Heart right ventricle (tissue), 16 donors: ENCODE data around the gene ALDH1A3. TPM values are rescaled to one million over a fixed set of nuclear protein-coding genes. Genes with fewer than 3 reads are reported as not detected.
"Not testable (repeated sequence)": the region's sequence is repeated elsewhere in the genome, so short reads cannot be mapped to it uniquely, and the experiment has no call there.

Experiments used
- ATAC-seq, 8 donors: fragments of 200-7000 bp; cut with Tn5 transposase; one replicate each; pipeline ENCODE4 v1.9.1; 2020; ENCODE audit warnings: mild to moderate bottlenecking in 8 of 8, moderate library complexity in 8 of 8, moderate number of reproducible peaks in 1 of 8
- DNase-seq, 2 donors: peaks; one replicate each; pipeline ENCODE4 v3.0.0-alpha.2; 2020
- H3K27ac ChIP-seq, 10 donors: fragments of 200-600 bp; sonication (generic) in 2 of 10; one replicate each; pipeline versions ENCODE4 v1.5.0 to v1.8.0; 2020 to 2022; ENCODE audit warnings: mild to moderate bottlenecking in 3 of 10
- H3K27me3 ChIP-seq, 7 donors: fragments of 200-600 bp; one replicate each; pipeline ENCODE4 v1.8.0; 2021 to 2022; ENCODE audit warnings: mild to moderate bottlenecking in 2 of 7
- H3K36me3 ChIP-seq, 9 donors: fragments of 200-600 bp; sonication (generic) in 1 of 9; one replicate each; pipeline versions ENCODE4 v1.5.0 to v1.8.0; 2020 to 2022; ENCODE audit warnings: mild to moderate bottlenecking in 2 of 9
- H3K4me1 ChIP-seq, 9 donors: fragments of 200-600 bp; sonication (generic) in 1 of 9; one replicate each; pipeline versions ENCODE4 v1.5.0 to v1.8.0; 2020 to 2022; ENCODE audit warnings: mild to moderate bottlenecking in 4 of 9
- H3K4me3 ChIP-seq, 10 donors: fragments of 200-600 bp; sonication (generic) in 2 of 10; one replicate each; pipeline versions ENCODE4 v1.5.0 to v1.8.0; 2020 to 2022; ENCODE audit warnings: mild to moderate bottlenecking in 7 of 10, moderate library complexity in 2 of 10
- H3K9me3 ChIP-seq, 11 donors: fragments of 200-600 bp in 10 of 11; sonication (generic) in 2 of 11; one replicate each; pipeline versions ENCODE4 v1.5.0 to v1.8.0; 2013 to 2022; ENCODE audit warnings: mild to moderate bottlenecking in 2 of 11, control low read depth in 1 of 11, moderate library complexity in 1 of 11
- WGBS, 2 donors: extraction: QIAGEN DNeasy Blood & Tissue Kit; methylation state at CpG; one replicate each; pipeline ENCODE4 v1.1.7; 2013; ENCODE audit warnings: inconsistent platforms in 1 of 2; 5-methylcytosine and 5-hydroxymethylcytosine counted together
- intact Hi-C, 10 donors: fragments of 100-400 bp; cut with DNase I; formaldehyde crosslinking; loops; one replicate each; pipeline versions ENCODE4 v1.11.1 to v1.14.2; 2022
- polyA plus RNA-seq, 2 donors: library from polyadenylated mRNA; stranded (reverse); fragments of 200-250 nt; gene quantifications; one replicate each; pipeline ENCODE4 v1.2.3, GENCODE V29; 2013
- total RNA-seq, 10 donors: library from RNA; stranded (reverse); fragmentation: NEBNext Ultra II Directional in 3 of 10; extraction: Animal tissue kit (Norgen Biotek cat#: 25700) in 3 of 10; gene quantifications; one replicate each; pipeline versions ENCODE4 v1.2.1 to v1.2.4, GENCODE V29; 2021 to 2023
- TF ChIP-seq, protein P1 (sequence below), 9 donors: fragments of 200-600 bp; sonication (generic) in 2 of 9; IDR thresholded peaks; one replicate each; pipeline versions ENCODE4 v1.5.0 to v1.8.0; 2021 to 2022; ENCODE audit warnings: antibody characterized with exemption in 9 of 9, mild to moderate bottlenecking in 5 of 9, moderate library complexity in 1 of 9
- donor health status: Arrhythmogenic right ventricular cardiomyopathy.
- donor health status: ischemic (EF 13 %, LVEDD 7.1; RV severe dilation, severe dysfunction).
- donor health status: healthy with polysubstance abuse.
- donor health status: DM: no; HTN: yes; CAD: no.
- donor health status: DM: no; HTN: no; CAD: no.
- donor health status: ischemic (EF 25% LVEDD 6.9; RV normal size, moderate dysfunction).
- donor health status: ischemic (EF 25% LVEDD 5.7; RV mildly dilated, moderate dysfunction).
- donor health status: healthy.
- donor health status: DM: yes; HTN: yes; CAD: no.
- donor health status: Ischemic cardiomyopathy.
- donor health status: ischemic (EF 35%, LVEDD 5.7; RV mildly dilated, moderate dysfunction).
- donor health status: nonischemic (EF 11% LVEDD 7.7; RV severe dilation, severe dysfunction).
- donor health status: DM: yes; HTN: yes; CAD: no.
- donor health status: PGD.
- donor health status: ischemic (EF 29% LVEDD 5.4; RV normal size, mild dysfunction).
- donor health status: nonischemic (EF 23%, LVEDD 6.1; RV moderate dilation, normal function).

The ALDH1A3 gene
- total and polyA plus RNA-seq, 12 donors, result 0.96 to 24.9 (median 2.3) TPM

GRCh38 chr15:100847194-100847593, 32.4 kb upstream of the ALDH1A3 start:
- no peaks in the 10 kb centered on the region for H3K9me3 ChIP-seq
- ATAC-seq (no peak), DNase-seq (no peak)
- H3K27ac ChIP-seq, result no peak overlapping the region
- H3K27me3 ChIP-seq, result peaks cover 0 to 35% (median 28%) of the 10 kb centered on the region in 7 donors
- peaks cover 0 to 13% (median 7%) of the 10 kb centered on the region in 9 donors for H3K4me1 ChIP-seq
- H3K4me3 ChIP-seq, result no peak overlapping the region
- intact Hi-C loops, result no loop called here
- WGBS, 2 donors, result 86 to 91% methylated on average over 5 of the region's 5 CpGs
- no peaks in the 10 kb centered on the region for H3K36me3 ChIP-seq
- TF ChIP-seq, protein P1, sequence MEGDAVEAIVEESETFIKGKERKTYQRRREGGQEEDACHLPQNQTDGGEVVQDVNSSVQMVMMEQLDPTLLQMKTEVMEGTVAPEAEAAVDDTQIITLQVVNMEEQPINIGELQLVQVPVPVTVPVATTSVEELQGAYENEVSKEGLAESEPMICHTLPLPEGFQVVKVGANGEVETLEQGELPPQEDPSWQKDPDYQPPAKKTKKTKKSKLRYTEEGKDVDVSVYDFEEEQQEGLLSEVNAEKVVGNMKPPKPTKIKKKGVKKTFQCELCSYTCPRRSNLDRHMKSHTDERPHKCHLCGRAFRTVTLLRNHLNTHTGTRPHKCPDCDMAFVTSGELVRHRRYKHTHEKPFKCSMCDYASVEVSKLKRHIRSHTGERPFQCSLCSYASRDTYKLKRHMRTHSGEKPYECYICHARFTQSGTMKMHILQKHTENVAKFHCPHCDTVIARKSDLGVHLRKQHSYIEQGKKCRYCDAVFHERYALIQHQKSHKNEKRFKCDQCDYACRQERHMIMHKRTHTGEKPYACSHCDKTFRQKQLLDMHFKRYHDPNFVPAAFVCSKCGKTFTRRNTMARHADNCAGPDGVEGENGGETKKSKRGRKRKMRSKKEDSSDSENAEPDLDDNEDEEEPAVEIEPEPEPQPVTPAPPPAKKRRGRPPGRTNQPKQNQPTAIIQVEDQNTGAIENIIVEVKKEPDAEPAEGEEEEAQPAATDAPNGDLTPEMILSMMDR (IDR thresholded peaks at IDR 0.05), result no peak

- DNase-seq, result peak; percentile 24 to 34
- peak overlapping the region; percentile 14 to 57 (median 50) for H3K4me3 ChIP-seq
- peaks cover 0 to 13% (median 7%) of the 10 kb centered on the region in 9 donors for H3K4me1 ChIP-seq
- peaks cover 0 to 35% (median 32%) of the 10 kb centered on the region in 7 donors for H3K27me3 ChIP-seq
- intact Hi-C loops, result no loop called here
- peak overlapping the region in 2 of 10 donors; percentile 15 to 38 for H3K27ac ChIP-seq
- no peaks in the 10 kb centered on the region for H3K36me3 ChIP-seq
- TF ChIP-seq, protein P1 (IDR thresholded peaks at IDR 0.05), result peak in 4 of 9 donors; percentile 9 to 41 (median 24)
- peak; percentile 55 to 83 (median 74) for ATAC-seq
- H3K9me3 ChIP-seq, result no peaks in the 10 kb centered on the region
- WGBS, 2 donors, result 9 to 20% methylated on average over 45 to 47 of the region's 47 CpGs
Measured at GRCh38 chr15:100849021-100849854, 30.4 kb upstream of the ALDH1A3 start.

DNA sequence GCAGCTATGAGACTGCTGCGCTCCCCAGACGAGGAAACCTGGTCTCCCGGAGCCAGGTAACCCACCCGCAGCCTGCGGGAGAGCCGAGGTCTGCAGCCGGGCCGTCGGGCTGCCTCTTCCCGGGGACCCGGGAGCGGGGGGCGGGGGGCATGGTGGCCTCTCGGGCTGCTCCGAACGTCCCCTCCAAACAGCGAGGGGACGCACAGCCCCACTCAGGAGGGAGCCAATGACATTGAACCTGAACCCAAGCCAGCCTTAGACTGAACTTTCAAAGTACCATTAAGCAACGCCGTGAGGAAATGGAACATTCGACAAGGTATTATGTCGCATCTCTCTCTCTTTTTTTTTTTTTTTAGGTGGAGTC, 29.8 kb upstream of the ALDH1A3 start:
- Histone ChIP-seq H3K4me3 (peak overlapping the region; percentile 14 to 57 (median 50)), H3K9me3 (no peaks in the 10 kb centered on the region), H3K27ac (peak overlapping the region in 2 of 10 donors; percentile 9 to 34), H3K36me3 (no peaks in the 10 kb centered on the region), H3K27me3 (peaks cover 0 to 33% (median 28%) of the 10 kb centered on the region in 7 donors), H3K4me1 (peaks cover 0 to 13% (median 7%) of the 10 kb centered on the region in 9 donors)
- TF ChIP-seq, protein P1 (IDR thresholded peaks at IDR 0.05), result no peak
- ATAC-seq (peak in 1 of 8 donors; percentile 18), DNase-seq (no peak)
- WGBS, 2 donors, result 11 to 12% methylated on average over 22 of the region's 22 CpGs
- intact Hi-C loops, result no loop called here

DNA sequence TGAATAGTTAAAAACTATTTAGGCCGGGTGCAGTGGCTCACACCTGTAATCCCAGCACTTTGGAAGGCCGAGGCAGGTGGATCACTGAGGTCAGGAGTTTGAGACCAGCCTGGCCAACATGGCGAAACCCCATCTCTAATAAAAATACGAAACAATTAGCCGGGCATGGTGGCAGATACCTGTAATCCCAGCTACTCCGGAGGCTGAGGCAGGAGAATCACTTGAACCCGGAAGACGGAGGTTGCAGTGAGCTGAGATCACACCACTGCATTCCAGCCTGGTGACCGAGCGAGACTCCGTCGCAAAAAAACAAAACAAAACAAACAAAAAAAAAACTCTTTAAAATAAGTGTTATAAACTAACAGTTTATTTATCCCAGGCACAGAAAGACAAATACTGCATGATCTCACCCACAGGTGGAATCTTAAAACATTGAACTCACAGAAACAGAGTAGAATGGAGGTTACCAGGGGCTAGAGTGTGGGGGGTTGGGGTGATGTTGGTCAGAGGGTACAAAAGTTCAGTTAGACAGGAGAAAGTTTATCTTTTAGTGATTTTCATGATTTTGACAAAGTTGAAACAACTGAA, 28.1 kb upstream of the ALDH1A3 start:
- H3K9me3 ChIP-seq, ATAC-seq, H3K27ac ChIP-seq, H3K4me3 ChIP-seq, H3K36me3 ChIP-seq, intact Hi-C loops, DNase-seq: not testable (repeated sequence)
- 94 to 95% methylated on average over 12 of the region's 12 CpGs for WGBS, 2 donors
- Histone ChIP-seq H3K4me1 (peaks cover 0 to 13% (median 7%) of the 10 kb centered on the region in 9 donors), H3K27me3 (peaks cover 0 to 33% (median 27%) of the 10 kb centered on the region in 7 donors)
